GM19452 (cell line): ENCODE measurements around the gene UBXN4.
"Not testable (repeated sequence)": the region's sequence is repeated elsewhere in the genome, so short reads cannot be mapped to it uniquely, and the experiment has no call there.

Experiments
- ATAC-seq: cut with Tn5 transposase; IDR thresholded peaks from one replicate; pipeline ENCODE4 v1.9.1; 2021; ENCODE audit not compliant: unreplicated experiment

The UBXN4 gene

DNA sequence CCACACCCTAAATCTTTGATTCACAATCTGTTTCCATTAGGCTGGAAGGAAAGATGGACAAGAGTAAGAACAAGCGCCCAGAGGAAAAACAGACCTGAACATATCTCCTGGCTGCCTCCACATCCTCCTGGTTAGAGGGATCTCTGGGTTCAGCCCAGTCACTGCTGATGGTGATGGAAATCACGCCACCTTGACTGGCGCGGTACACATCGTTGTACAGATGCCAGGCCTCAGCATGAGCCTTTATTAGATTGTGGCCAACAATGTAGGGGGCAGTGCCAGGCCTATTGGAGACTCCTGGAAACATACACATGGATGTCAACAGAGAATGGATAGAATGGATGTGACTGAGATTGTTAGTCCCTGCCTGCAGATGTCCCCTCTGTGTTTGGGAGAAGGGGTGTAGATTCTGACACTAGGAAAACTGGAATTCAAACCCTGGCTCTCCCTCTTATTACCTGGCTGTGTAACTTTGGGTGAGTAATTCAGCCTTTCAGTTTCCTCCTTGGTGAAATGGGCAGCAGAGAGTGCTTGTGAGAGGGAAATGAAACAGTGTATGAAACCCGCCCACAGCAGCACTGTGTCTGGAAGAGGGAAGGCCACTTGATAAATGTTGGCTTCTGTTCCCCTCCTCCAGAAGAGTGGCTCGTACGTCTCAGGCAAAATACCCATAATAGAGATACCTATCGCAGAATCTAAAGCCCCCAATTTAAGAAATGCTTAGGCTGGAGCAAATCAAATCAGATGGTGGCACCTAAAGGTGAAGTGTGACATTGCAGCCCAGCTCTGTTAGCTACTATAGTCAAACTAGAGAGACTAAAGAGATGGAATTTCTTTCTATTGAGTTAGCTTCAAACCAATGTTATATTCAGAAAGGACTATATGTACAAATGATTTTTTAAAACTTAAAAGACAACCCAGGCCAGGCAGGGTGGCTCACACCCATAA is 59.1 kb downstream of the UBXN4 start:
- ATAC-seq: no peak

GRCh38 chr2:135802350-135802749 is 60.7 kb downstream of the UBXN4 start:
- no peak for ATAC-seq

DNA sequence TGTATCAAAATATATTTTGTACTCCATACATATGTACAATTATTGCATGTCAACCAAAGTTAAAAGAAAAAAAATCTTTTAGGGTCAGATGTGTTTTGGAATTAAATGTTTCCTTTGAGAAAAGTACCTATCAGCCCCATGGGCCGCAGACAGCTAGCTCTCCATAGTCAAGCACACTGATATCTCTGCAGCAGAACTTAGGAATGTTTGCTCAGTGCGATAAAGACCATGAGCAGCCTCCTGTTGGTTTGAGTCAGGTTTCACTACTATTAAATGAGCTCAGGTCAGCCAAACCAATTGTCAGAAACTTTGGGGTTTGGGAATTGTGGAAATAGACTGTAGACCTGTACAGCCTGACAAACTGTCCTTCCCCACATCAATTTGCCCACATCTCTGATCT is 61.6 kb downstream of the UBXN4 start:
- no peak for ATAC-seq

DNA sequence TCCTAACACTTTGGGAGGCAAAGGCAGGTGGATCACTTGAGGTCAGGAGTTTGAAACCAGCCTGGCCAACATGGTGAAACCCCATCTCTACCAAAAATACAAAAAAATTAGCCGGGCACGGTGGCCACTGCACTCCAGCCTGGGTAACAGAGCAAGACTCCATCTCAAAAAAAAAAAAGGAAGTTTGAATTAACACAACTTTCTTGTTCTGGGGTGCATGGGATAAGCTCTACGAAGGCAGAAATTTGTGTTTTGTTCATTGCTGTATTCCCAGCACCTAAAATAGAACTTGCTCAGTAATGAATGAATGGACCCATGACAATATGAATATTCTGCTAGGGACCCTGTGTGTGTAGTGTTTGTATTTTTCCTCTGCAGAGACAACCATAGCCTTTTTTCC is 66.2 kb downstream of the UBXN4 start:
- ATAC-seq: not testable (repeated sequence)

- no peak for ATAC-seq
These were observed 71.4 kb downstream of the UBXN4 start for GRCh38 chr2:135812907-135813511.

DNA sequence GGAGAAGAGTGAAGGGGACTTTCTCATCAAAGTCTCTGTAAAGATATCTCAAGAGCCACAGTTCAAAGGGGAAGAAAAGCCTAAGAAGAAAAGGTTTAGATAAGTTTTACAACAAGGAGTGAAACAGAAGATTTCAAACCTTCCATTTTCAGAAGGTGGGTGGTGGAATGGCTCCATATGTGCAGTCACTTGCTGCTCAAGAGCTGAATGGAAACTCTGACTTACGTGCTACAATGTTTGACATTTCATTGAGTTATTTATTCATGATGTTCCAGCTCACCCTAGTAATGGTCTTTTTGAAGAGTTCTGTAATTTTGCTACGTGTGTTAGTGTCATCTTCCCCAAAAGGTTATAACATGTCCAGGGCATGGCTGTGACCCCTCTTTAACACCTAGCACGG is 73.6 kb downstream of the UBXN4 start:
- ATAC-seq: no peak

DNA sequence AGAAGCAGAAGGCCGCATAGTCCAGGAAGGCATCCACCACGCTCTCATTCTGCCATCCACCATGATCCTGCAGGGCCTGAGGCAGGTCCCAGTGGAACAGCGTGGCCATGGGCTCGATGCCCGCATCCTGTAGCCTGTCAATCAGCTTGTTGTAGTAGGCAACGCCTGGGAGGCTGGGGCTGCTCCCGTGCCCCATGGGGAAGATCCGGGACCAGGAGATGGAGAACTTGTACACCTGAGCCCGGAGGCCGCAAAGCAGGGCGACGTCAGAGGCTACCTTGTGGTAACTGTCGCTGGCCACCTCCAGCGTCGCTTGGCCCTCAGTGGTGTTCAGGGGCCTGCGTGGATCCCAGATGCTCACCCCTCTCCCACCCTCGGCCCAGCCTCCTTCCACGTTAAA is 75.8 kb downstream of the UBXN4 start:
- ATAC-seq: no peak

DNA sequence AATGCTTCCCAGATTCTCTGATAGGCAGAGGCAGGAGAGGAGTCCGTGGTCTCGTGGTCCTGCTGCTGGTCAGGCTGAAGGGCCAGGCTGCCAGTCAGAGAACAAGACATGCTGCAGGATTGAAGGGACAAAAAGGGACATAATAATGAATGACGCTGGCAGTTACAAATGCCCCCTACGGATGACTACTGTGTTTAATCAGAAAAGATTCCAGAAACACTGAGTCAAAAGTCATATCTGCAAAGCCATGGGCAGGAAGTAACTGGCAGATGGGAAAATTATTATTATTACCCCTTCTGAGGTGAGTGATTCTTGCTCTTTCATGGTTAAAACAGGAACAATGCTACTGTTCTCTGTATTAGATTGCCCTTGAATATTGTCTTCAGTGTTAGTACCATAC is 76.3 kb downstream of the UBXN4 start:
- no peak for ATAC-seq

DNA sequence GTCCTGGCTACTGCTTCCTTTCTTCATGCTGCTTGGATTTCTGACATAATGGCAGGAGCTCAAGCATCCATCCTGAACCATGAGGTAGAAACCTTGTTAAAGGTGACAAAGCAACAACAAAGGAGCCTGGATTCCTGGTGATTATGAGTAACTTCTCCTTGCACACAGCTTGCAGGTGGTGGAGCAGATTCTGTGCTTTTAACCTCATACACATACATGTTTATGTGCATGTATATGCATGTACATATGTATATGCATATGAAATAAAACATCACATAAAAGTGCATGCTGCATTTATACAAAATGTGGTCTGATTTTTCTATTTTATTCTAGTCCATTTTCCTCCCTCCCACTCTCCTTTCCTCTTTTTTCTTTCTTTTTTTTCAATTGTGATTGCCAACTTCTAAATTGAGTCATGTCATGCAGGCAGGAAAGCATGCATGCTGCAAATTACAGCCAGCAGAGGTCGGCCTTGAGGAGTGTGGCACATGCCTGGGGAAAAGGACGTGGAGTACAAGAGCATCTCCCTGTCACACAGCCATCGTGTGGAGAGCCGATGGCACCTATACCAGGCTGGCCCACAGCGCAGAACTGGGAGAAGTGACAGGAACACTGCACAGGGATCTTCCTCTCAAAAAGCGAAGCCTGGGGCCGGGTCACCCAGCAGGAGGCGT is 77.4 kb downstream of the UBXN4 start:
- ATAC-seq: no peak

GRCh38 chr2:135820003-135820618 is 78.5 kb downstream of the UBXN4 start:
- peak; percentile 91 for ATAC-seq

- ATAC-seq: no peak
These were observed 79.5 kb downstream of the UBXN4 start for GRCh38 chr2:135821190-135821589.

DNA sequence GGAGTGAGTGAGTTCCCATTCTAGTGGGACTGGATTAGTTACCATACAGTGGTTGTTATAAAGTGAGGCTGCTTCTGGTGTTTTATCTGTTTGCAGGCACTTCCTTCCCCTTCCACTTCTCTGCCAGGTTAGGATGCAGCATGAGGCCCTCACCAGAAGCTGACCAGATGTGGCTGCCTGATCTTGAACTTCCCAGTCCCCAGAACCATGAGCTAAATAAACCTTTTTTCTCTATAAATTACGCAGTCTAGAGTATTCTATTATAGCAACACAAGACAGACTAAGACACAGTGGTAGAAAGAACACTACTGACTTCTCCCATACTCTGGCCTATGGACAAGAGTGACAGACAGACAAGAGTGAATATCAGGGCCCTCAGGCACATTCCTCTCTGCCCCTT is 81.2 kb downstream of the UBXN4 start:
- ATAC-seq: no peak

GRCh38 chr2:135825131-135825530 is 83.5 kb downstream of the UBXN4 start:
- ATAC-seq: no peak

- no peak for ATAC-seq
These were observed 84.0 kb downstream of the UBXN4 start for GRCh38 chr2:135825550-135826176.

- no peak for ATAC-seq
These were observed 84.9 kb downstream of the UBXN4 start for GRCh38 chr2:135826544-135826943.

DNA sequence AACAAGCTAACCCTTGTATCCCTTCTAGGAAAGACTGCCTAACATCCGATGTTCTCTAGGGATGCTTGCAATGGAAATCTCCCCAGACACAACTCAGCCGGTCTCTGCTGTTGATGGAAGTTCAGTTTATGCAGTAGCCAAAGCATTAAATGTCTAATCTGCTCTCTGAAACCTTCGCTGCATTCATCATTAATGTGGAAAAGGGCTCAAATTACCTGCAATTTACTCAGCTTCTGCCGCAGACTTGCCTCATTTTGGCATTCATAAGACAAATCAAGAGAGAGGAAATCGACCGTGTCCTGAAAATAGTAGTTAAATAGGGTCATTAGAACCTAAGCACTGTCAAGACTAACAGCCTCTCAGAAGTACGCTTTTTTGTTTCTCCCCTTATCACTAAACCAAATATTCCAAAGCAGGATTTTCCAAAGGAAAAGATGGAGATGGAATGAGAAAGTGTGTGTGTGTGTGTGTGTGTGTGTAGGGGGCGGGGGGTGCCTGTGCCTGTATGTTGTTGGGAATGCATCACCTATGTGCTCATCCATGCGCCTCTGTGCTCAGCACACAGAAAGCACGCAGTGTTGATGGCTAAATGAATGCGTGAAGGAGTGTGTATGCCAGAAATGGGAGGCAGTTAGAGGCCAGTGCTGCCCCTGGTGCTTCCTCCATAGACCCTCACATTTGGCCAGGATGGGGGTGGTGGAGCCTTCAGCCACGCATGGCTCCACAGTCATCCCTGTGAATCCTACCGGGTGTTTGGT is 87.9 kb downstream of the UBXN4 start:
- ATAC-seq: no peak

- no peak for ATAC-seq
These were observed 89.6 kb downstream of the UBXN4 start for GRCh38 chr2:135831180-135831812.

- ATAC-seq: no peak
These were observed 91.2 kb downstream of the UBXN4 start for GRCh38 chr2:135832891-135833290.
